A673 (cell line): Measurements from ENCODE around the gene RAB17. TPM values are rescaled to one million over a fixed set of nuclear protein-coding genes. Genes with fewer than 3 reads are reported as not detected.

Experiments
- BruUV-seq: library from RNA; stranded (reverse); fragments of 400-500 nt; replicated peaks from 2 replicates; lab custom pipeline; 2021; lab: Mats Ljungman, UMichigan
- CTCF ChIA-PET: fragments of 300-600 bp; sonication (Branson Sonifier 250); formaldehyde crosslinking; loops from one replicate; lab custom pipeline; 2022; ENCODE audit warnings: antibody characterized with exemption; lab: Charles Lee
- POLR2A ChIA-PET: fragments of 300-600 bp; sonication (Branson Sonifier 250); formaldehyde crosslinking; loops from one replicate; lab custom pipeline; 2022; ENCODE audit warnings: antibody characterized with exemption; ENCODE audit not compliant: low non-redundant PET; lab: Charles Lee
- DNase-seq: peaks from one replicate; pipeline ENCODE4 v3.0.0-alpha.2; 2015; ENCODE audit warnings: low spot score
- H3K27ac ChIP-seq: fragments of 200-600 bp; sonication (generic); 2 replicates; pipeline ENCODE4 v1.5.1; 2016; ENCODE audit warnings: mixed run types, low read depth, mild to moderate bottlenecking, mixed read lengths, antibody characterized with exemption, low read length; ENCODE audit not compliant: poor library complexity, severe bottlenecking
- H3K27me3 ChIP-seq: fragments of 200-600 bp; sonication (generic); replicated peaks from 2 replicates; pipeline ENCODE4 v1.6.1; 2017; ENCODE audit warnings: mixed run types, low read depth, mild to moderate bottlenecking, mixed read lengths, antibody characterized with exemption, low read length; ENCODE audit not compliant: insufficient read depth, poor library complexity
- H3K36me3 ChIP-seq: fragments of 200-600 bp; sonication (generic); 2 replicates; pipeline ENCODE4 v1.6.1; 2016; ENCODE audit warnings: mixed run types, mild to moderate bottlenecking, mixed read lengths, antibody characterized with exemption, low read length; ENCODE audit not compliant: insufficient read depth, poor library complexity, severe bottlenecking
- H3K4me1 ChIP-seq: fragments of 200-600 bp; sonication (generic); 2 replicates; pipeline ENCODE4 v1.6.1; 2017; ENCODE audit warnings: mixed run types, mild to moderate bottlenecking, mixed read lengths, antibody characterized with exemption, low read length; ENCODE audit not compliant: insufficient read depth, poor library complexity, severe bottlenecking
- H3K4me3 ChIP-seq: fragments of 200-600 bp; sonication (generic); 2 replicates; pipeline ENCODE4 v1.5.1; 2016; ENCODE audit warnings: low read depth, mixed run types, mild to moderate bottlenecking, mixed read lengths, low read length; ENCODE audit not compliant: poor library complexity, severe bottlenecking
- H3K9me3 ChIP-seq: fragments of 200-600 bp; sonication (generic); 2 replicates; pipeline ENCODE4 v1.6.1; 2016; ENCODE audit warnings: mixed run types, low read depth, mild to moderate bottlenecking, mixed read lengths, antibody characterized with exemption, low read length; ENCODE audit not compliant: poor library complexity, severe bottlenecking
- CTCF ChIP-seq: fragments of 300-800, 200-600 bp; sonication (generic); conservative IDR thresholded peaks from 2 replicates; pipeline ENCODE4 v1.5.1; 2017; ENCODE audit warnings: low read depth, mild to moderate bottlenecking, antibody characterized with exemption, low read length, moderate library complexity, mixed read lengths
- EZH2 ChIP-seq: fragments of 200-600 bp; sonication (generic); IDR thresholded peaks from 2 replicates; pipeline ENCODE4 v1.6.1; 2017; ENCODE audit warnings: borderline replicate concordance, low read depth, mild to moderate bottlenecking, mixed read lengths, antibody characterized with exemption, low read length; ENCODE audit not compliant: poor library complexity, severe bottlenecking
- intact Hi-C: fragments of 100-400 bp; cut with micrococcal nuclease; formaldehyde crosslinking; loops from one replicate; pipeline ENCODE4 v1.10.0; 2022; ENCODE audit not compliant: unreplicated experiment
- total RNA-seq: library from RNA; stranded (reverse); gene quantifications from 2 replicates; pipeline ENCODE4 v1.2.3, GENCODE V29; 2021

Gene RAB17
- total RNA-seq, 1 experiment from 2014 or later, result 0.62 TPM

GRCh38 chr2:237566401-237567235 is 23.9 kb downstream of the RAB17 start, which contains the start of gene PRLH:
Gene PRLH (plus strand): TSS chr2:237566574. CDS start chr2:237566574, 0 bp downstream.
- no peak for TF ChIP-seq CTCF
- no peak for TF ChIP-seq EZH2
- peaks cover 21% of the 10 kb centered on the region for H3K27me3 ChIP-seq
- H3K4me1 ChIP-seq, result no peaks in the 10 kb centered on the region
- H3K9me3 ChIP-seq, result no peaks in the 10 kb centered on the region
- DNase-seq, result no peak
- H3K27ac ChIP-seq, result no peak within 1 kb of the TSS
- H3K36me3 ChIP-seq, result no peaks in the 10 kb centered on the region
- intact Hi-C loops, result no loop called here
- ChIA-PET POLR2A (no interaction called here), CTCF (interaction anchor here (1.6 kb wide), 1 partner anchor 145 kb away, joined by 3 read pairs; no protein-coding TSS in a partner anchor)
- no TSS peak for BruUV-seq
- H3K4me3 ChIP-seq, result no peak within 1 kb of the TSS

- intact Hi-C loops, result no loop called here
- BruUV-seq, result no TSS peak
- ChIA-PET POLR2A (no interaction called here), CTCF (interaction anchor here (1.6 kb wide), 1 partner anchor 144 kb away, joined by 3 read pairs; no protein-coding TSS in a partner anchor)
- no peaks in the 10 kb centered on the region for H3K9me3 ChIP-seq
- DNase-seq, result no peak
- no peak overlapping the region for H3K4me3 ChIP-seq
- H3K36me3 ChIP-seq, result no peaks in the 10 kb centered on the region
- no peak for TF ChIP-seq CTCF
- no peak for TF ChIP-seq EZH2
- H3K27me3 ChIP-seq, result peaks cover 23% of the 10 kb centered on the region
- no peaks in the 10 kb centered on the region for H3K4me1 ChIP-seq
- no peak overlapping the region for H3K27ac ChIP-seq
Observed at GRCh38 chr2:237565974-237566373, 24.6 kb downstream of the RAB17 start.

- no peaks in the 10 kb centered on the region for H3K36me3 ChIP-seq
- DNase-seq, result no peak
- H3K27me3 ChIP-seq, result peaks cover 23% of the 10 kb centered on the region
- TF ChIP-seq CTCF (no peak), EZH2 (no peak)
- H3K4me1 ChIP-seq, result no peaks in the 10 kb centered on the region
- no peaks in the 10 kb centered on the region for H3K9me3 ChIP-seq
- no TSS peak for BruUV-seq
- no peak overlapping the region for H3K4me3 ChIP-seq
- ChIA-PET POLR2A (no interaction called here), CTCF (interaction anchor here (0.9 kb wide), 1 partner anchor 9 kb away, joined by 8 read pairs; no protein-coding TSS in a partner anchor)
- no peak overlapping the region for H3K27ac ChIP-seq
- intact Hi-C loops, result no loop called here
Observed at GRCh38 chr2:237564526-237565131, 25.9 kb downstream of the RAB17 start.
